ENCODE measurements around the gene HPSE2.

HPSE2 gene

GRCh38 chr10:98456686-98457482 lies 778.8 kb downstream of the HPSE2 start:
- H3K4me3 ChIP-seq (ENCODE audit: insufficient read depth, low read depth, low read length): no peak overlapping the region
- peaks cover 24% of the 10 kb centered on the region for H3K4me1 ChIP-seq (ENCODE audit: control insufficient read depth, insufficient read depth, low read length)
- no peaks in the 10 kb centered on the region for H3K9me3 ChIP-seq (ENCODE audit: control insufficient read depth, low read length)
- no peaks in the 10 kb centered on the region for H3K27me3 ChIP-seq (ENCODE audit: control insufficient read depth, insufficient read depth, low read length, poor library complexity, severe bottlenecking)
- WGBS, 2 experiments: 67 to 73% methylated on average over 11 to 12 of the region's 12 CpGs
- H3K27ac ChIP-seq (ENCODE audit: insufficient read depth, low read depth, low read length, poor library complexity, severe bottlenecking): no peak overlapping the region
- no peaks in the 10 kb centered on the region for H3K36me3 ChIP-seq (ENCODE audit: control insufficient read depth, insufficient read depth, low read length)

DNA sequence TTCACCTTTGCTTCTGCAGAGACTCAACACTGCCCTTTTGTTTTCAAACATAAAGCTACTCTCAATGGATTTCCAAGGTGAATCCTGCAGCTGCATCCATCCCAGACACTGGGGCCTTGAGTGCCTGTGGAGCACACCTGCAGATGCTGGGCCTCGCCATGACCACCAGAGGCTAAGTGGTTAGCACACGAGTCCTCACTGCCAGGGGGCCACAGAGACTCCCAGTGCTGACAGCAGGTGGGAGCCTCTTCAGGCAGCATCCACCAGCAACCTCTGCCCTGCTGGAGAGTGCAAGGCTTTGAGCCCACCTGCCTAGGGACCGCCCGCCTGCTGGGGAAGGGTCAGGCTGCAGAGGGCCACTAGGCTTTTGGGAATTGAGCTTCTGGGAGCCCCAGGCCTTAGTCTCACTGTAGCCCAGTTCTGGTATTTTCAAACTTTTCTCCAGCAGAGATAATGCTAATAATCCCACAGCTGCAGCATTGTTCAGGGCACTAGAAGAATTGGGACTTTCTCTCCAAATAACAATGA lies 779.5 kb downstream of the HPSE2 start:
- Histone ChIP-seq H3K27ac (ENCODE audit: insufficient read depth, low read depth, low read length, poor library complexity, severe bottlenecking) (no peak overlapping the region), H3K9me3 (ENCODE audit: control insufficient read depth, low read length) (no peaks in the 10 kb centered on the region), H3K4me1 (ENCODE audit: control insufficient read depth, insufficient read depth, low read length) (peaks cover 24% of the 10 kb centered on the region), H3K27me3 (ENCODE audit: control insufficient read depth, insufficient read depth, low read length, poor library complexity, severe bottlenecking) (no peaks in the 10 kb centered on the region), H3K36me3 (ENCODE audit: control insufficient read depth, insufficient read depth, low read length) (no peaks in the 10 kb centered on the region), H3K4me3 (ENCODE audit: insufficient read depth, low read depth, low read length) (no peak overlapping the region)
- WGBS, 2 experiments: 39 to 50% methylated on average over 4 of the region's 4 CpGs

DNA sequence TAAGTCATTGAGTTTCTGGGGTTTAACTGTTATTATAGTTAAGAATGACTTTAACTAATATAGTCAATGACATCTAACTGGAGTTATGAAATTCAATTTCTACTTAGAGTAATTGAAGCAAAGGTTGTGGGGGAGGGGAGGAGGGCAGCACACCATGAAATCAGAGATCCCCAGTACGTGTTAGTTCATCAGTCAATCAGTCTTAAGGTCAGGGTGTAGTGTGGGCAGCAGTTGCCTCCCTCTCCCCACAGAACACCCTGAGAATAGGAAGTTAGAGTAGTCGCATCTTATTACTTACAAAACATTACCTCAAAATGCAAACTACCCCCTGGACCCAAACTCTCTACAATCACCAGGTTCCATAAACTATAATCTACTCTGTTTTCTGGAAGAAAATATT lies 781.9 kb downstream of the HPSE2 start:
- Histone ChIP-seq H3K4me1 (ENCODE audit: control insufficient read depth, insufficient read depth, low read length) (peaks cover 24% of the 10 kb centered on the region), H3K9me3 (ENCODE audit: control insufficient read depth, low read length) (no peaks in the 10 kb centered on the region), H3K36me3 (ENCODE audit: control insufficient read depth, insufficient read depth, low read length) (no peaks in the 10 kb centered on the region), H3K4me3 (ENCODE audit: insufficient read depth, low read depth, low read length) (no peak overlapping the region), H3K27me3 (ENCODE audit: control insufficient read depth, insufficient read depth, low read length, poor library complexity, severe bottlenecking) (no peaks in the 10 kb centered on the region), H3K27ac (ENCODE audit: insufficient read depth, low read depth, low read length, poor library complexity, severe bottlenecking) (no peak overlapping the region)
- 76 to 86% methylated on average over 2 of the region's 2 CpGs for WGBS, 2 experiments

- Histone ChIP-seq H3K27ac (ENCODE audit: insufficient read depth, low read depth, low read length, poor library complexity, severe bottlenecking) (no peak overlapping the region), H3K4me1 (ENCODE audit: control insufficient read depth, insufficient read depth, low read length) (peaks cover under 1% of the 10 kb centered on the region), H3K4me3 (ENCODE audit: insufficient read depth, low read depth, low read length) (no peak overlapping the region), H3K36me3 (ENCODE audit: control insufficient read depth, insufficient read depth, low read length) (no peaks in the 10 kb centered on the region), H3K27me3 (ENCODE audit: control insufficient read depth, insufficient read depth, low read length, poor library complexity, severe bottlenecking) (no peaks in the 10 kb centered on the region), H3K9me3 (ENCODE audit: control insufficient read depth, low read length) (no peaks in the 10 kb centered on the region)
- 73 to 83% methylated on average over 1 of the region's 1 CpG for WGBS, 2 experiments
These were observed 785.0 kb downstream of the HPSE2 start for GRCh38 chr10:98450618-98451017.

- Histone ChIP-seq H3K27ac (ENCODE audit: insufficient read depth, low read depth, low read length, poor library complexity, severe bottlenecking) (no peak overlapping the region), H3K4me3 (ENCODE audit: insufficient read depth, low read depth, low read length) (no peak overlapping the region), H3K27me3 (ENCODE audit: control insufficient read depth, insufficient read depth, low read length, poor library complexity, severe bottlenecking) (no peaks in the 10 kb centered on the region), H3K4me1 (ENCODE audit: control insufficient read depth, insufficient read depth, low read length) (no peaks in the 10 kb centered on the region), H3K36me3 (ENCODE audit: control insufficient read depth, insufficient read depth, low read length) (peaks cover 8% of the 10 kb centered on the region), H3K9me3 (ENCODE audit: control insufficient read depth, low read length) (no peaks in the 10 kb centered on the region)
These were observed 786.4 kb downstream of the HPSE2 start for GRCh38 chr10:98449287-98449686.

DNA sequence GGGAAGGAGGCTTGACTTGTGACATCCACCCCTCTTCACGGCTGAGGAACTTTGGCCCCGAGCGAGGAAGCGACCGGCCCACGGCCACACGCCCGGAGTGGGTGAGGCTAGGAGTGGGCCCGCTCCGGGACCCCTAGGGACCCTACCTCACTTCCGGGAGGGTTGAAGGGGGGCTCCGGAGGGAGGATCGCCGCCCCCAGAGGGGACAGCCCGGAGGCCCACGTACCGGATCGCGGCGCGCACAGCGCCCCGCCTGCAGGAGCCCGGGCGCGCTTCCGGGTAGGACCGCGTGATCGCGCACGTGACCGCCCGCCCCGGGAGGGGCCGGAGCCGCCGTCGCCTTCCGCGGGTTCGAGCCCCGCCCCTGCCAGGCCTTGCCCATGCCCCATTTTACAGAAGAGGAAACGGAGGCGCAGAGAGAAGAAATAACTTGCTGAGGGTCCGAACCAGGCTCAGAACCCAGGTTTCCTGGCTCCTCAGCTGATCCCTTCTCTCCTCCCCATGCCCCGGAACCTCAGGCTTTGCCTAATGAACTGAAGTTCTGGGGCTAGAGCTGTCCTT lies 788.9 kb downstream of the HPSE2 start, which contains the start of gene HPS1:
Gene HPS1, minus strand, starts transcription at position 275 of the 561 bp plus-strand sequence. CDS start 3,695 bp downstream, outside the sequence.
- WGBS, 2 experiments: 3% methylated on average over 47 of the region's 47 CpGs
- H3K4me3 ChIP-seq (ENCODE audit: insufficient read depth, low read depth, low read length): peak within 1 kb of the TSS; percentile 67
- no peaks in the 10 kb centered on the region for H3K4me1 ChIP-seq (ENCODE audit: control insufficient read depth, insufficient read depth, low read length)
- no peak within 1 kb of the TSS for H3K27ac ChIP-seq (ENCODE audit: insufficient read depth, low read depth, low read length, poor library complexity, severe bottlenecking)
- peaks cover 17% of the 10 kb centered on the region for H3K36me3 ChIP-seq (ENCODE audit: control insufficient read depth, insufficient read depth, low read length)
- no peaks in the 10 kb centered on the region for H3K9me3 ChIP-seq (ENCODE audit: control insufficient read depth, low read length)
- H3K27me3 ChIP-seq (ENCODE audit: control insufficient read depth, insufficient read depth, low read length, poor library complexity, severe bottlenecking): no peaks in the 10 kb centered on the region

- Histone ChIP-seq H3K4me3 (ENCODE audit: insufficient read depth, low read depth, low read length) (peak overlapping the region; percentile 67), H3K27me3 (ENCODE audit: control insufficient read depth, insufficient read depth, low read length, poor library complexity, severe bottlenecking) (no peaks in the 10 kb centered on the region), H3K36me3 (ENCODE audit: control insufficient read depth, insufficient read depth, low read length) (peaks cover 18% of the 10 kb centered on the region), H3K9me3 (ENCODE audit: control insufficient read depth, low read length) (no peaks in the 10 kb centered on the region), H3K27ac (ENCODE audit: insufficient read depth, low read depth, low read length, poor library complexity, severe bottlenecking) (no peak overlapping the region), H3K4me1 (ENCODE audit: control insufficient read depth, insufficient read depth, low read length) (no peaks in the 10 kb centered on the region)
- WGBS, 2 experiments: 17 to 21% methylated on average over 28 of the region's 28 CpGs
These were observed 789.4 kb downstream of the HPSE2 start for GRCh38 chr10:98446151-98446660.

GRCh38 chr10:98445200-98445812 lies 790.3 kb downstream of the HPSE2 start:
- WGBS, 2 experiments: 92 to 94% methylated on average over 10 of the region's 10 CpGs
- H3K27ac ChIP-seq (ENCODE audit: insufficient read depth, low read depth, low read length, poor library complexity, severe bottlenecking): no peak overlapping the region
- no peak overlapping the region for H3K4me3 ChIP-seq (ENCODE audit: insufficient read depth, low read depth, low read length)
- no peaks in the 10 kb centered on the region for H3K9me3 ChIP-seq (ENCODE audit: control insufficient read depth, low read length)
- no peaks in the 10 kb centered on the region for H3K4me1 ChIP-seq (ENCODE audit: control insufficient read depth, insufficient read depth, low read length)
- H3K36me3 ChIP-seq (ENCODE audit: control insufficient read depth, insufficient read depth, low read length): peaks cover 18% of the 10 kb centered on the region
- H3K27me3 ChIP-seq (ENCODE audit: control insufficient read depth, insufficient read depth, low read length, poor library complexity, severe bottlenecking): no peaks in the 10 kb centered on the region

GRCh38 chr10:98444314-98445006 lies 791.2 kb downstream of the HPSE2 start:
- no peaks in the 10 kb centered on the region for H3K9me3 ChIP-seq (ENCODE audit: control insufficient read depth, low read length)

More at GRCh38 chr10:98444314-98445006, 791.2 kb downstream of the HPSE2 start:
- H3K4me3 ChIP-seq (ENCODE audit: insufficient read depth, low read depth, low read length): no peak overlapping the region
- 89 to 90% methylated on average over 9 of the region's 9 CpGs for WGBS, 2 experiments
- H3K27ac ChIP-seq (ENCODE audit: insufficient read depth, low read depth, low read length, poor library complexity, severe bottlenecking): no peak overlapping the region
- no peaks in the 10 kb centered on the region for H3K4me1 ChIP-seq (ENCODE audit: control insufficient read depth, insufficient read depth, low read length)
- no peaks in the 10 kb centered on the region for H3K27me3 ChIP-seq (ENCODE audit: control insufficient read depth, insufficient read depth, low read length, poor library complexity, severe bottlenecking)
- H3K36me3 ChIP-seq (ENCODE audit: control insufficient read depth, insufficient read depth, low read length): peaks cover 24% of the 10 kb centered on the region

Data from ectodermal cell (in vitro differentiated cells).